ENCODE data around the gene DBT. TPM values are rescaled to one million over a fixed set of nuclear protein-coding genes. Genes with fewer than 3 reads are reported as not detected.

Gene DBT
- polyA plus RNA-seq, 1 donor from 2014 or later = 9.0 TPM

GRCh38 chr1:100250807-100251206 is 1.2 kb upstream of the DBT start:
- no peaks in the 10 kb centered on the region for H3K9me2 ChIP-seq (ENCODE audit: insufficient read depth, low read length)
- no peaks in the 10 kb centered on the region for H3K27me3 ChIP-seq (ENCODE audit: insufficient read depth, low read depth, low read length)
- peaks cover 17% of the 10 kb centered on the region for H3K79me2 ChIP-seq (replicated peaks; ENCODE audit: insufficient read depth, low read length)
- no peaks in the 10 kb centered on the region for H3K36me3 ChIP-seq (ENCODE audit: insufficient read depth, low read length)
- H2AFZ ChIP-seq (ENCODE audit: low read depth, low read length) = no peak overlapping the region
- H3K9ac ChIP-seq (ENCODE audit: low read length) = no peak overlapping the region
- H3F3A ChIP-seq (ENCODE audit: insufficient read depth, low read length, poor library complexity, severe bottlenecking) = no peaks in the 10 kb centered on the region
- H3K27ac ChIP-seq (ENCODE audit: low read length) = no peak overlapping the region
- H3K4me3 ChIP-seq (ENCODE audit: low read length) = no peak overlapping the region
- H3K9me3 ChIP-seq (ENCODE audit: low read length) = no peaks in the 10 kb centered on the region
- no peaks in the 10 kb centered on the region for H4K20me1 ChIP-seq (ENCODE audit: insufficient read depth)
- no peak overlapping the region for H3K4me2 ChIP-seq (ENCODE audit: low read length)
- TF ChIP-seq TAF1 (IDR thresholded peaks at IDR 0.05; ENCODE audit: low read depth) = no peak

- Histone ChIP-seq H3K4me3 (ENCODE audit: low read length) (peak overlapping the region; percentile 76), H3K9ac (ENCODE audit: low read length) (peak overlapping the region; percentile 1), H3K36me3 (ENCODE audit: insufficient read depth, low read length) (no peaks in the 10 kb centered on the region), H3K27me3 (ENCODE audit: insufficient read depth, low read depth, low read length) (no peaks in the 10 kb centered on the region), H3F3A (ENCODE audit: insufficient read depth, low read length, poor library complexity, severe bottlenecking) (no peaks in the 10 kb centered on the region), H3K9me3 (ENCODE audit: low read length) (no peaks in the 10 kb centered on the region), H3K9me2 (ENCODE audit: insufficient read depth, low read length) (no peaks in the 10 kb centered on the region), H3K79me2 (replicated peaks; ENCODE audit: insufficient read depth, low read length) (peaks cover 20% of the 10 kb centered on the region), H3K27ac (ENCODE audit: low read length) (no peak overlapping the region), H2AFZ (ENCODE audit: low read depth, low read length) (peak overlapping the region; percentile 60), H3K4me2 (ENCODE audit: low read length) (peak overlapping the region; percentile 10), H4K20me1 (ENCODE audit: insufficient read depth) (no peaks in the 10 kb centered on the region)
- TF ChIP-seq MXI1 (conservative IDR thresholded peaks at IDR 0.05; ENCODE audit: poor library complexity, severe bottlenecking) (no peak), POLR2AphosphoS5 (IDR thresholded peaks at IDR 0.05) (no peak), TAF1 (IDR thresholded peaks at IDR 0.05; ENCODE audit: low read depth) (no peak), RAD21 (conservative IDR thresholded peaks at IDR 0.05) (no peak), REST (IDR thresholded peaks at IDR 0.05; ENCODE audit: borderline replicate concordance) (no peak), EP300 (conservative IDR thresholded peaks at IDR 0.05; ENCODE audit: poor library complexity, severe bottlenecking) (no peak), CTCF (IDR thresholded peaks at IDR 0.05; ENCODE audit: poor library complexity, severe bottlenecking) (no peak), SMC3 (conservative IDR thresholded peaks at IDR 0.05; ENCODE audit: poor library complexity) (no peak), EZH2 (IDR thresholded peaks at IDR 0.05; ENCODE audit: borderline replicate concordance, insufficient read depth, low read length, poor library complexity, severe bottlenecking) (no peak)
Observed at GRCh38 chr1:100250264-100250663, 630 bp upstream of the DBT start.

- Histone ChIP-seq H3K36me3 (ENCODE audit: insufficient read depth, low read length) (no peaks in the 10 kb centered on the region), H3F3A (ENCODE audit: insufficient read depth, low read length, poor library complexity, severe bottlenecking) (no peaks in the 10 kb centered on the region), H3K9me2 (ENCODE audit: insufficient read depth, low read length) (no peaks in the 10 kb centered on the region), H3K27ac (ENCODE audit: low read length) (peak overlapping the region; percentile 88), H3K79me2 (replicated peaks; ENCODE audit: insufficient read depth, low read length) (peaks cover 23% of the 10 kb centered on the region), H3K9me3 (ENCODE audit: low read length) (no peaks in the 10 kb centered on the region), H3K4me2 (ENCODE audit: low read length) (peak overlapping the region; percentile 66), H4K20me1 (ENCODE audit: insufficient read depth) (no peaks in the 10 kb centered on the region), H3K9ac (ENCODE audit: low read length) (peak overlapping the region; percentile 82), H2AFZ (ENCODE audit: low read depth, low read length) (peak overlapping the region; percentile 94), H3K4me3 (ENCODE audit: low read length) (peak overlapping the region; percentile 76), H3K27me3 (ENCODE audit: insufficient read depth, low read depth, low read length) (no peaks in the 10 kb centered on the region)
- no peak for TF ChIP-seq EZH2 (IDR thresholded peaks at IDR 0.05; ENCODE audit: borderline replicate concordance, insufficient read depth, low read length, poor library complexity, severe bottlenecking)
- TF ChIP-seq MXI1 (conservative IDR thresholded peaks at IDR 0.05; ENCODE audit: poor library complexity, severe bottlenecking) = no peak
- TF ChIP-seq RAD21 (conservative IDR thresholded peaks at IDR 0.05) = no peak
- no peak for TF ChIP-seq TAF1 (IDR thresholded peaks at IDR 0.05; ENCODE audit: low read depth)
- TF ChIP-seq POLR2AphosphoS5 (IDR thresholded peaks at IDR 0.05) = no peak
- no peak for TF ChIP-seq EP300 (conservative IDR thresholded peaks at IDR 0.05; ENCODE audit: poor library complexity, severe bottlenecking)
- no peak for TF ChIP-seq REST (IDR thresholded peaks at IDR 0.05; ENCODE audit: borderline replicate concordance)
- TF ChIP-seq CTCF (IDR thresholded peaks at IDR 0.05; ENCODE audit: poor library complexity, severe bottlenecking) = no peak
Observed at GRCh38 chr1:100249155-100249536, 488 bp downstream of the DBT start.
